PFSK-1 (cell line): Measurements from ENCODE around the gene CREB3.

Experiments
- FOXP2 ChIP-seq: optimal IDR thresholded peaks from 2 replicates; pipeline ENCODE3; 2011; ENCODE audit warnings: borderline replicate concordance, control low read depth, inconsistent platforms; ENCODE audit not compliant: insufficient read depth; ENCODE audit errors: extremely low read length, extremely low read depth
- POLR2AphosphoS5 ChIP-seq: IDR thresholded peaks from 2 replicates; pipeline ENCODE4 v1.6.1; 2012; ENCODE audit warnings: low read depth, mild to moderate bottlenecking, control low read depth, low read length, moderate library complexity
- SIN3A ChIP-seq: IDR thresholded peaks from 2 replicates; pipeline ENCODE4 v1.6.1; 2012; ENCODE audit warnings: mild to moderate bottlenecking, low read length, moderate library complexity, borderline replicate concordance; ENCODE audit not compliant: insufficient read depth
- TAF1 ChIP-seq: IDR thresholded peaks from 2 replicates; pipeline ENCODE4 v1.6.1; 2012; ENCODE audit warnings: low read length, control low read depth, borderline replicate concordance; ENCODE audit not compliant: insufficient read depth
- TF ChIP-seq, protein P1 (sequence below), 2 experiments: IDR thresholded peaks; 2 replicates each; pipeline versions ENCODE4 v1.6.1 to v1.8.0; 2011 to 2012; ENCODE audit warnings: low read depth in 2 of 2, low read length in 2 of 2, control low read depth in 1 of 2, inconsistent platforms in 1 of 2, mild to moderate bottlenecking in 1 of 2, moderate library complexity in 1 of 2; ENCODE audit not compliant: insufficient read depth in 1 of 2

CREB3 gene

GRCh38 chr9:35736201-35736633, 3.8 kb downstream of the CREB3 start:
- no peak for TF ChIP-seq TAF1
- no peak for TF ChIP-seq FOXP2
- TF ChIP-seq, protein P1, sequence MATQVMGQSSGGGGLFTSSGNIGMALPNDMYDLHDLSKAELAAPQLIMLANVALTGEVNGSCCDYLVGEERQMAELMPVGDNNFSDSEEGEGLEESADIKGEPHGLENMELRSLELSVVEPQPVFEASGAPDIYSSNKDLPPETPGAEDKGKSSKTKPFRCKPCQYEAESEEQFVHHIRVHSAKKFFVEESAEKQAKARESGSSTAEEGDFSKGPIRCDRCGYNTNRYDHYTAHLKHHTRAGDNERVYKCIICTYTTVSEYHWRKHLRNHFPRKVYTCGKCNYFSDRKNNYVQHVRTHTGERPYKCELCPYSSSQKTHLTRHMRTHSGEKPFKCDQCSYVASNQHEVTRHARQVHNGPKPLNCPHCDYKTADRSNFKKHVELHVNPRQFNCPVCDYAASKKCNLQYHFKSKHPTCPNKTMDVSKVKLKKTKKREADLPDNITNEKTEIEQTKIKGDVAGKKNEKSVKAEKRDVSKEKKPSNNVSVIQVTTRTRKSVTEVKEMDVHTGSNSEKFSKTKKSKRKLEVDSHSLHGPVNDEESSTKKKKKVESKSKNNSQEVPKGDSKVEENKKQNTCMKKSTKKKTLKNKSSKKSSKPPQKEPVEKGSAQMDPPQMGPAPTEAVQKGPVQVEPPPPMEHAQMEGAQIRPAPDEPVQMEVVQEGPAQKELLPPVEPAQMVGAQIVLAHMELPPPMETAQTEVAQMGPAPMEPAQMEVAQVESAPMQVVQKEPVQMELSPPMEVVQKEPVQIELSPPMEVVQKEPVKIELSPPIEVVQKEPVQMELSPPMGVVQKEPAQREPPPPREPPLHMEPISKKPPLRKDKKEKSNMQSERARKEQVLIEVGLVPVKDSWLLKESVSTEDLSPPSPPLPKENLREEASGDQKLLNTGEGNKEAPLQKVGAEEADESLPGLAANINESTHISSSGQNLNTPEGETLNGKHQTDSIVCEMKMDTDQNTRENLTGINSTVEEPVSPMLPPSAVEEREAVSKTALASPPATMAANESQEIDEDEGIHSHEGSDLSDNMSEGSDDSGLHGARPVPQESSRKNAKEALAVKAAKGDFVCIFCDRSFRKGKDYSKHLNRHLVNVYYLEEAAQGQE (IDR thresholded peaks at IDR 0.05; ENCODE audit: insufficient read depth in 1 of 2, low read depth in 2 of 2, low read length in 2 of 2): no peak
- TF ChIP-seq POLR2AphosphoS5: no peak
- no peak for TF ChIP-seq SIN3A

- TF ChIP-seq, protein P1 (IDR thresholded peaks at IDR 0.05; ENCODE audit: insufficient read depth in 1 of 2, low read depth in 2 of 2, low read length in 2 of 2): no peak
- TF ChIP-seq SIN3A (no peak), TAF1 (no peak), POLR2AphosphoS5 (no peak), FOXP2 (no peak)
Observed at GRCh38 chr9:35737143-35737542, 4.7 kb downstream of the CREB3 start.

DNA sequence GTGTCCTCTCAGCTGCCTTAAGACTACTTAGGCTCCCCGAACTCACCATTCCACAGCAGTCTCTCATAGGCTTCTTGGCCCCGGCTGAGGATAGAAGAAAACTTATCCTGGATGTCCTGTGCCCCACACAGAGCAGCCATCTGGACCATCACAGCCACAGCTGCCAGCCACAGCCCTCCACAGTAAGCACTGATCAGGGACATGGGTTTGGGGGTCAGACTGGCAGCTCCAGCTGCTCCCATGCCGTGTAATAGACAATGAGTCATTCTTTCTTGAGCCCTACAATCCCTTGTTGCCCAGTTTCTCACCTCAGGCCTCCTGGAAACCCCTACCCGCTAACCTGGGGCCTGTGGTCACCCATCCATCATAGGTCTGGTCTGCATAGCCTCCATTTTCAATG, 5.7 kb downstream of the CREB3 start:
- TF ChIP-seq FOXP2 (no peak), SIN3A (no peak), TAF1 (no peak), POLR2AphosphoS5 (no peak)
- TF ChIP-seq, protein P1 (IDR thresholded peaks at IDR 0.05; ENCODE audit: insufficient read depth in 1 of 2, low read depth in 2 of 2, low read length in 2 of 2): no peak

DNA sequence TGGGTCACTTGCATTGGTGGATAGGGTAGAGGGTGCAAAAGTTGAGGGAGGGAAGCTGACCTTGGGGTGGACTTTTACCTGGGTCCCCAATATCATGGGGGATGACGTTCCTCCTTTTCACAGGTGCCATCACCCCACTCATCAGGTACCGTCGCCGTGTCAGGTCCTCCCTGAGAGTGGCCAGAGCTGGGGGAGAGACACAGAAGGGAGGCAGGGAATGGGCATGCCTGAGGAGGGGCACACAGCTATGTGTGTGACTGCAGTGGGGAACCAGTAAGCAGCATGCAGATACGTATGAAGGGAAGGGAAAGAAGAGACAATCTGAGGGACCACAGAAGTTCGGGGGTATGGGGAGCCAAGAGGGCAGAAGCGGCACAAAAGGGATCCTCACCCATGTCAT, 6.5 kb downstream of the CREB3 start:
- TF ChIP-seq POLR2AphosphoS5 (no peak), SIN3A (no peak), TAF1 (no peak), FOXP2 (no peak)
- TF ChIP-seq, protein P1 (IDR thresholded peaks at IDR 0.05; ENCODE audit: insufficient read depth in 1 of 2, low read depth in 2 of 2, low read length in 2 of 2): no peak

DNA sequence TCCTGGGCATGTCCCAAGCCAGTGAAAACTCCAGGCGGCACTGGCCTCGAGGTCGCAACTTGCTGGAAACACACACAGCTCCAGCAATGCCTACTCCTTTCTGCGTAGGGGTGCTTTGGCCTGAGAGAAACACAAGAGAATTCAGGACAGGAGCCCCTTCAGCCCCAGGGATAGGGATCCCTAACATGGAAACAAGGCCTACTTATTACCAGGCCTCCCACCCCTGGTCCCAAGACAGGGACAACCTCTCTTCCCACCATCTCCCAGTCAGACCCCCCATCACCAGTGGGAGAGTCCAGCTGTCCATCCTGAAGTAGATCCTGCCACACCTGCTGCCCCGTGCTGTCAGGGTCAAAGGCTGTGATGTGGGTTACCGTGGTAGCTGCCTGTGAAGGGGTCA, 7.8 kb downstream of the CREB3 start:
- no peak for TF ChIP-seq POLR2AphosphoS5
- TF ChIP-seq, protein P1 (IDR thresholded peaks at IDR 0.05; ENCODE audit: insufficient read depth in 1 of 2, low read depth in 2 of 2, low read length in 2 of 2): no peak
- TF ChIP-seq FOXP2: no peak
- no peak for TF ChIP-seq SIN3A
- no peak for TF ChIP-seq TAF1
